Caco-2 (cell line): ENCODE data around the gene TNS3. TPM values are rescaled to one million over a fixed set of nuclear protein-coding genes. Genes with fewer than 3 reads are reported as not detected.

Source experiments
- BruUV-seq: library from RNA; stranded (reverse); fragments of 400-500 nt; replicated peaks from 2 replicates; lab custom pipeline; 2021; lab: Mats Ljungman, UMichigan
- CTCF ChIA-PET: fragments of 300-600 bp; sonication (Branson Sonifier 250); formaldehyde crosslinking; loops from one replicate; lab custom pipeline; 2022; ENCODE audit warnings: antibody characterized with exemption; lab: Charles Lee
- POLR2A ChIA-PET: fragments of 300-600 bp; sonication (Branson Sonifier 250); formaldehyde crosslinking; loops from one replicate; lab custom pipeline; 2022; ENCODE audit warnings: antibody characterized with exemption; lab: Charles Lee
- DNase-seq, 2 experiments: peaks; one replicate each; pipeline versions ENCODE4 v3.0.0 to v3.0.0-alpha.2; 2020 to 2022
- H3K27me3 ChIP-seq: replicated peaks from 2 replicates; pipeline ENCODE4 v1.6.0; 2011; ENCODE audit warnings: low read length; ENCODE audit not compliant: control insufficient read depth, insufficient read depth
- H3K36me3 ChIP-seq: 2 replicates; pipeline ENCODE4 v1.5.1; 2011; ENCODE audit warnings: low read length; ENCODE audit not compliant: control insufficient read depth, insufficient read depth
- H3K4me1 ChIP-seq: fragments of 250-450 bp; sonication (Bioruptor Pico); 2 replicates; pipeline ENCODE4 v1.5.1; 2020; ENCODE audit warnings: mild to moderate bottlenecking
- H3K4me3 ChIP-seq: 2 replicates; pipeline ENCODE4 v1.5.1; 2011; ENCODE audit warnings: low read depth, mild to moderate bottlenecking, control low read depth, low read length
- H3K9me3 ChIP-seq: fragments of 250-450 bp; sonication (Bioruptor Pico); 2 replicates; pipeline ENCODE4 v1.5.1; 2020; ENCODE audit warnings: mild to moderate bottlenecking, moderate library complexity
- H3K27ac Mint-ChIP-seq: one replicate; pipeline ENCODE4 v1.8.0; 2022; ENCODE audit warnings: mixed read lengths; ENCODE audit not compliant: unreplicated experiment
- H3K27me3 Mint-ChIP-seq: one replicate; pipeline ENCODE4 v1.8.0; 2022; ENCODE audit warnings: mixed read lengths; ENCODE audit not compliant: insufficient read depth, unreplicated experiment
- H3K36me3 Mint-ChIP-seq: one replicate; pipeline ENCODE4 v1.8.0; 2022; ENCODE audit warnings: mild to moderate bottlenecking, mixed read lengths; ENCODE audit not compliant: insufficient read depth, unreplicated experiment
- H3K4me1 Mint-ChIP-seq: one replicate; pipeline ENCODE4 v1.8.0; 2022; ENCODE audit warnings: low read depth, mixed read lengths; ENCODE audit not compliant: unreplicated experiment
- H3K4me3 Mint-ChIP-seq: one replicate; pipeline ENCODE4 v1.8.0; 2022; ENCODE audit warnings: mild to moderate bottlenecking, moderate library complexity, mixed read lengths; ENCODE audit not compliant: unreplicated experiment
- H3K9me3 Mint-ChIP-seq: one replicate; pipeline ENCODE4 v1.8.0; 2022; ENCODE audit warnings: mixed read lengths; ENCODE audit not compliant: unreplicated experiment
- CTCF ChIP-seq, 2 experiments: fragments of 200-600 bp in 1 of 2; IDR thresholded peaks; 1 replicate in 1 of 2; 2 replicates in 1 of 2; pipeline versions ENCODE4 v1.5.1 to v1.8.0; 2011 to 2022; ENCODE audit warnings: antibody characterized with exemption in 1 of 2, control low read depth in 1 of 2, inconsistent platforms in 1 of 2, low read depth in 1 of 2, low read length in 1 of 2, mild to moderate bottlenecking in 1 of 2, moderate library complexity in 1 of 2; ENCODE audit not compliant: insufficient read depth in 1 of 2, severe bottlenecking in 1 of 2, unreplicated experiment in 1 of 2
- intact Hi-C: fragments of 100-400 bp; cut with micrococcal nuclease; formaldehyde crosslinking; loops from one replicate; pipeline ENCODE4 v1.10.0; 2022; ENCODE audit not compliant: unreplicated experiment
- total RNA-seq: library from RNA; stranded (reverse); gene quantifications from 2 replicates; pipeline ENCODE4 v1.2.3, GENCODE V29; 2022

TNS3 gene
- total RNA-seq, 1 experiment from 2014 or later, result 263 TPM

- no peak overlapping the region for H3K4me3 Mint-ChIP-seq
- Histone ChIP-seq H3K36me3 (peaks cover 12% of the 10 kb centered on the region), H3K9me3 (no peaks in the 10 kb centered on the region), H3K4me3 (no peak overlapping the region), H3K4me1 (peaks cover 26% of the 10 kb centered on the region), H3K27me3 (no peaks in the 10 kb centered on the region)
- no peak for TF ChIP-seq CTCF (IDR thresholded peaks at IDR 0.05; ENCODE audit: insufficient read depth in 1 of 2, low read depth in 1 of 2, low read length in 1 of 2, severe bottlenecking in 1 of 2, unreplicated experiment in 1 of 2)
- intact Hi-C loops, result no loop called here
- BruUV-seq, result no TSS peak
- POLR2A ChIA-PET, result no interaction called here
- peaks cover 99% of the 10 kb centered on the region for H3K36me3 Mint-ChIP-seq
- no peaks in the 10 kb centered on the region for H3K27me3 Mint-ChIP-seq
- no peaks in the 10 kb centered on the region for H3K9me3 Mint-ChIP-seq
- CTCF ChIA-PET, result no interaction called here
- peaks cover 41% of the 10 kb centered on the region for H3K4me1 Mint-ChIP-seq
- DNase-seq, result no peak
- no peak overlapping the region for H3K27ac Mint-ChIP-seq
Measured at GRCh38 chr7:47295606-47296005, 286.3 kb downstream of the TNS3 start.

- H3K9me3 Mint-ChIP-seq, result no peaks in the 10 kb centered on the region
- Histone ChIP-seq H3K4me1 (peaks cover 26% of the 10 kb centered on the region), H3K27me3 (no peaks in the 10 kb centered on the region), H3K4me3 (no peak overlapping the region), H3K36me3 (peaks cover 14% of the 10 kb centered on the region), H3K9me3 (no peaks in the 10 kb centered on the region)
- no peak overlapping the region for H3K4me3 Mint-ChIP-seq
- TF ChIP-seq CTCF (IDR thresholded peaks at IDR 0.05; ENCODE audit: insufficient read depth in 1 of 2, low read depth in 1 of 2, low read length in 1 of 2, severe bottlenecking in 1 of 2, unreplicated experiment in 1 of 2), result no peak
- intact Hi-C loops, result no loop called here
- no peak for DNase-seq
- ChIA-PET POLR2A (no interaction called here), CTCF (interaction anchor here (2.2 kb wide), 1 partner anchor 28 kb away, joined by 19 read pairs; no protein-coding TSS in a partner anchor)
- BruUV-seq, result no TSS peak
- peaks cover 99% of the 10 kb centered on the region for H3K36me3 Mint-ChIP-seq
- H3K27me3 Mint-ChIP-seq, result no peaks in the 10 kb centered on the region
- H3K4me1 Mint-ChIP-seq, result peaks cover 41% of the 10 kb centered on the region
- H3K27ac Mint-ChIP-seq, result no peak overlapping the region
Measured at GRCh38 chr7:47294556-47295222, 287.2 kb downstream of the TNS3 start.

GRCh38 chr7:47293884-47294555 lies 287.9 kb downstream of the TNS3 start:
- Mint-ChIP-seq H3K27ac (no peak overlapping the region), H3K4me3 (no peak overlapping the region), H3K4me1 (peaks cover 41% of the 10 kb centered on the region), H3K9me3 (no peaks in the 10 kb centered on the region), H3K36me3 (peaks cover 99% of the 10 kb centered on the region), H3K27me3 (no peaks in the 10 kb centered on the region)
- intact Hi-C loops, result loop anchor here (1.0 kb wide), 3 partner anchors 11 to 31 kb away; no protein-coding TSS in a partner anchor
- Histone ChIP-seq H3K4me3 (no peak overlapping the region), H3K4me1 (peaks cover 26% of the 10 kb centered on the region), H3K27me3 (no peaks in the 10 kb centered on the region), H3K36me3 (peaks cover 15% of the 10 kb centered on the region), H3K9me3 (no peaks in the 10 kb centered on the region)
- ChIA-PET CTCF (interaction anchor here (2.2 kb wide), 1 partner anchor 28 kb away, joined by 19 read pairs; no protein-coding TSS in a partner anchor), POLR2A (no interaction called here)
- DNase-seq, result no peak
- BruUV-seq, result no TSS peak
- no peak for TF ChIP-seq CTCF (IDR thresholded peaks at IDR 0.05; ENCODE audit: insufficient read depth in 1 of 2, low read depth in 1 of 2, low read length in 1 of 2, severe bottlenecking in 1 of 2, unreplicated experiment in 1 of 2)
